ENCODE results near the gene BET1L. TPM values are rescaled to one million over a fixed set of nuclear protein-coding genes. Genes with fewer than 3 reads are reported as not detected.
"Not testable (repeated sequence)": the region's sequence is repeated elsewhere in the genome, so short reads cannot be mapped to it uniquely, and the experiment has no call there.

BET1L gene
- total RNA-seq, 5 donors from 2014 or later (not counting 1 experiment from before 2014, with no cell fraction given): 68.4 to 106 (median 102) TPM

GRCh38 chr11:189200-189783 lies 17.9 kb downstream of the BET1L start:
- H3K4me3 Mint-ChIP-seq; H3K9me3 ChIP-seq; H3K27me3 ChIP-seq (replicated peaks in 1 of 2; ENCODE audit: control insufficient read depth in 2 of 2, extremely low read depth in 1 of 2, insufficient read depth in 2 of 2, low read length in 1 of 2); H3K4me3 ChIP-seq (ENCODE audit: control insufficient read depth in 1 of 2, extremely low read depth in 1 of 2, low read length in 1 of 2); H3K27ac Mint-ChIP-seq; H3K36me3 Mint-ChIP-seq; CTCF ChIA-PET; H3K27ac ChIP-seq (ENCODE audit: low read length); POLR2A ChIA-PET; H3K27me3 Mint-ChIP-seq; H3K9me3 Mint-ChIP-seq; H3K36me3 ChIP-seq (ENCODE audit: control insufficient read depth in 2 of 2, extremely low read depth in 1 of 2, insufficient read depth in 1 of 2, low read length in 1 of 2): not testable (repeated sequence)
- DNase-seq (peak in 4 of 35 experiments; percentile 1 to 38 (median 15)), ATAC-seq (replicated peaks in 1 of 4) (peak in 1 of 4 experiments; percentile 25)
- 81% methylated on average over 12 of the region's 55 CpGs for WGBS (ENCODE audit: insufficient coverage)
- peaks cover 7 to 14% (median 11%) of the 10 kb centered on the region in 3 donors for H3K4me1 Mint-ChIP-seq
- H3K4me1 ChIP-seq (ENCODE audit: control insufficient read depth in 1 of 2, extremely low read depth in 1 of 2, insufficient read depth in 2 of 2, low read length in 2 of 2): peaks cover 2 to 13% of the 10 kb centered on the region in 2 experiments

DNA sequence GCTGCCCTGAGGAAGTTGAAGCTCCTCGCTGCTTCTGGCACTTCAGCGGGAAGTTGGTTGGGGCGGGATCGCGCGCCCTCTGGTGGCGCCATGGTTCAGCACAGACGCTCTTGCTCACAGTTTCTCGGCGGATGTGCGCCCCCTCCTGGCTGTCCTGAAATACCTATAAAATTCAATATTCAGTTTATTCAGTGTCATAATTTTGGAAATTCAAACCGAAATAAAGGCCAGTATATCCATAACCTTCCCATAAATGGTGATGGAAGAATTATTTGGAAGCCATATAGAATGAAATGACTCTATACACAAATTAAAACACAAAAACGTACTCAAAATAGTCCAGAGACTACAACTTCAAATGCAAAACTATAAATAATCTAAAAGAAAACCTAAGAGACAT lies 27.0 kb downstream of the BET1L start:
- H3K9me3 Mint-ChIP-seq; H3K9me3 ChIP-seq; H3K27ac ChIP-seq (ENCODE audit: low read length); H3K4me1 ChIP-seq (ENCODE audit: control insufficient read depth in 1 of 2, extremely low read depth in 1 of 2, insufficient read depth in 2 of 2, low read length in 2 of 2); H3K27ac Mint-ChIP-seq; CTCF ChIA-PET; H3K4me3 ChIP-seq (ENCODE audit: control insufficient read depth in 1 of 2, extremely low read depth in 1 of 2, low read length in 1 of 2); POLR2A ChIA-PET; H3K27me3 ChIP-seq (replicated peaks in 1 of 2; ENCODE audit: control insufficient read depth in 2 of 2, extremely low read depth in 1 of 2, insufficient read depth in 2 of 2, low read length in 1 of 2); ATAC-seq (replicated peaks in 1 of 4); H3K27me3 Mint-ChIP-seq; H3K4me1 Mint-ChIP-seq; H3K36me3 ChIP-seq (ENCODE audit: control insufficient read depth in 2 of 2, extremely low read depth in 1 of 2, insufficient read depth in 1 of 2, low read length in 1 of 2); DNase-seq; H3K36me3 Mint-ChIP-seq; H3K4me3 Mint-ChIP-seq: not testable (repeated sequence)
- WGBS (ENCODE audit: insufficient coverage): no CpG with 5 or more reads among the region's 13 CpGs

Other genes starting within 250 kb of the BET1L start
- gene SCGB1C1, start 14.3 kb downstream of the BET1L start, total RNA-seq: not detected
- 100 to 1,000 TPM in 4 of 5 donors, 10 to 100 TPM in 1; 87.4 to 151 (median 117) TPM for gene RIC8A, start 309 bp upstream of the BET1L start, total RNA-seq
- gene SIRT3, start 28.9 kb upstream of the BET1L start, total RNA-seq: 10 to 100 TPM; 22.0 to 33.0 (median 26.3) TPM
- 100 to 1,000 TPM in 4 of 5 donors, 10 to 100 TPM in 1; 74.0 to 115 (median 108) TPM for gene PSMD13, start 29.6 kb upstream of the BET1L start, total RNA-seq
- gene NLRP6, start 71.0 kb upstream of the BET1L start, total RNA-seq: 10 to 100 TPM in 3 of 5 donors, 1 to 10 TPM in 2; 6.7 to 27.7 (median 20.9) TPM
- gene PGGHG, start 81.7 kb upstream of the BET1L start, total RNA-seq: 100 to 1,000 TPM; 252 to 818 (median 459) TPM
- not detected for gene IFITM5, start 92.1 kb upstream of the BET1L start, total RNA-seq
- gene IFITM2, start 100.4 kb upstream of the BET1L start, total RNA-seq: 100 to 1,000 TPM; 276 to 654 (median 359) TPM
- 100 to 1,000 TPM; 201 to 427 (median 243) TPM for gene IFITM1, start 106.6 kb upstream of the BET1L start, total RNA-seq
- gene IFITM3, start 113.5 kb upstream of the BET1L start, total RNA-seq: 10 to 100 TPM in 4 of 5 donors, 1 to 10 TPM in 1; 2.1 to 35.5 (median 17.6) TPM
- 1 to 10 TPM; 1.7 to 5.6 (median 2.8) TPM for gene B4GALNT4, start 162.1 kb upstream of the BET1L start, total RNA-seq
- under 1 TPM in 4 of 5 donors, not detected in 1; 0.32 to 0.85 (median 0.47) TPM for gene PKP3, start 186.8 kb upstream of the BET1L start, total RNA-seq
- gene SIGIRR, start 207.6 kb upstream of the BET1L start, total RNA-seq: 100 to 1,000 TPM; 395 to 488 (median 460) TPM
- 100 to 1,000 TPM; 103 to 128 (median 120) TPM for gene ANO9, start 234.6 kb upstream of the BET1L start, total RNA-seq
- 10 to 100 TPM; 22.4 to 33.5 (median 28.7) TPM for gene PTDSS2, start 242.9 kb upstream of the BET1L start, total RNA-seq

Data from T-cell (primary cell).